HTERT RPE-1 (cell line): Measurements from ENCODE around the gene STRIP1.

Experiments
- in situ Hi-C: fragments of 300-500 bp; cut with MboI; formaldehyde crosslinking; loops from 4 replicates; pipeline ENCODE4 v1.14.3; 2020; ENCODE audit warnings: low sequenced_read_pairs

Gene STRIP1

GRCh38 chr1:110034451-110035235, at the start of gene STRIP1:
Gene STRIP1, plus strand, starts transcription at chr1:110034624. Its CDS starts 14 bp downstream, at chr1:110034638.
- in situ Hi-C loops: no loop called here

GRCh38 chr1:109985247-109986053, 49.0 kb upstream of the STRIP1 start:
- in situ Hi-C loops: no loop called here

- in situ Hi-C loops: no loop called here
Measured at GRCh38 chr1:109986054-109986444, 48.4 kb upstream of the STRIP1 start.

- in situ Hi-C loops: no loop called here
Measured at GRCh38 chr1:109988349-109988914, 46.0 kb upstream of the STRIP1 start.

- in situ Hi-C loops: no loop called here
Measured at GRCh38 chr1:109989506-109990301, 44.7 kb upstream of the STRIP1 start.

GRCh38 chr1:109990302-109990653, 44.1 kb upstream of the STRIP1 start:
- in situ Hi-C loops: no loop called here

- in situ Hi-C loops: no loop called here
Measured at GRCh38 chr1:109991400-109991925, 43.0 kb upstream of the STRIP1 start.

GRCh38 chr1:109993885-109994284, 40.5 kb upstream of the STRIP1 start:
- in situ Hi-C loops: no loop called here

- in situ Hi-C loops: no loop called here
Measured at GRCh38 chr1:109994654-109995053, 39.8 kb upstream of the STRIP1 start.

GRCh38 chr1:109995536-109995935, 38.9 kb upstream of the STRIP1 start:
- in situ Hi-C loops: no loop called here

GRCh38 chr1:109996476-109996875, 37.9 kb upstream of the STRIP1 start:
- in situ Hi-C loops: no loop called here

- in situ Hi-C loops: no loop called here
Measured at GRCh38 chr1:109997204-109997866, 37.1 kb upstream of the STRIP1 start.

- in situ Hi-C loops: no loop called here
Measured at GRCh38 chr1:109997867-109998229, 36.6 kb upstream of the STRIP1 start.

- in situ Hi-C loops: no loop called here
Measured at GRCh38 chr1:110002695-110003094, 31.7 kb upstream of the STRIP1 start.

- in situ Hi-C loops: no loop called here
Measured at GRCh38 chr1:110003747-110004428, 30.5 kb upstream of the STRIP1 start.

GRCh38 chr1:110004583-110004982, 29.8 kb upstream of the STRIP1 start:
- in situ Hi-C loops: no loop called here

GRCh38 chr1:110005971-110006370, 28.5 kb upstream of the STRIP1 start:
- in situ Hi-C loops: no loop called here

- in situ Hi-C loops: no loop called here
Measured at GRCh38 chr1:110006516-110006915, 27.9 kb upstream of the STRIP1 start.

GRCh38 chr1:110007046-110007830, 27.2 kb upstream of the STRIP1 start:
- in situ Hi-C loops: no loop called here
